Stimulated activated CD4-positive, alpha-beta T cell treated with anti-CD3 and anti-CD28 coated beads, Interleukin-15, amount 100 ng/mL, for 1 hour (primary cell): ENCODE results near the gene TMX1.
"Not testable (repeated sequence)": the region's sequence is repeated elsewhere in the genome, so short reads cannot be mapped to it uniquely, and the experiment has no call there.

Experiments used
- DNase-seq, 2 donors: peaks; one replicate each; pipeline ENCODE4 v3.0.0-alpha.2; 2020; ENCODE audit warnings: low read depth in 1 of 2, low spot score in 1 of 2

The TMX1 gene, protein sequence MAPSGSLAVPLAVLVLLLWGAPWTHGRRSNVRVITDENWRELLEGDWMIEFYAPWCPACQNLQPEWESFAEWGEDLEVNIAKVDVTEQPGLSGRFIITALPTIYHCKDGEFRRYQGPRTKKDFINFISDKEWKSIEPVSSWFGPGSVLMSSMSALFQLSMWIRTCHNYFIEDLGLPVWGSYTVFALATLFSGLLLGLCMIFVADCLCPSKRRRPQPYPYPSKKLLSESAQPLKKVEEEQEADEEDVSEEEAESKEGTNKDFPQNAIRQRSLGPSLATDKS

GRCh38 chr14:51239813-51240803 is at the start of gene TMX1:
TMX1 (plus strand) TSS chr14:51240247; CDS start chr14:51240293, 46 bp downstream.
- peak; percentile 66 to 74 for DNase-seq

- DNase-seq = no peak
Measured at GRCh38 chr14:51201890-51202289, 38.2 kb upstream of the TMX1 start.

DNA sequence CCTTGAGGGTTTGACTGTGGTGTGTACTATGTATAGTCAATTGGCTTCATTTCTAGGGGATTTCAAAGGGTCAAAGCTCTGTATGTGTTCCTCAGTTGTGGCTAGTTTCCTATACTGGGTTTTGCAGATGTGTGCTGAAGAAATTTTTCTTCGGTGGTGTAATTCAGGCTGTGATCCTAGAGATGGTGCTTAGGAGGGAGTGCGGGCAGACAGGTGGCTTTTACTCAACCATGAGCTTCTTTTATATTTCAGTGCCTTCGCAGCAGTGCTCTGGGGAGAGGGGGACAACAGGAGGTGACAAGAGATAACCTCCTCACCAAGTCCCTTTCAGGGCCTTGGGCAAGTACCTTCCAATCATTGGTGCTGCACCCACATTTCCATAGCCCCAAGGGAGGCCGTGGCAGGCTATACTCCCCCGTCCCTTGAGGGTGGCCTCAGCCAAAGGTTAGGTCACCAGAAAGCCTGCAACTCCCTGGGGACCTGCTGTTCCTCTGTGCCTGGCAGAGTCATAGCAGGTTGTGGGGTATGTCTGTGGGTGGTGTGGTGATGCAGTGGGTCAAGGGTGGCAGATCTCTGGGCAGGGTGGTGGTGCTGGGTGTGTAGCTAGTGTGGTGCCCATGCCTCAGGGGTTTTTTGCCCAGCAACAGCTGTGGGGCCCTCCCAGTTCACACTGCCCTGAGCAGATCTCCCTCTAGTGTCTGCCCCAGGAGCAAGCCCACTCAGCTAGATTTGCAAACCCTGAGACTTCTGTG is 37.0 kb upstream of the TMX1 start:
- DNase-seq = no peak

- no peak for DNase-seq
Measured at GRCh38 chr14:51203881-51204280, 36.2 kb upstream of the TMX1 start.

GRCh38 chr14:51205486-51205885 is 34.6 kb upstream of the TMX1 start:
- no peak for DNase-seq

GRCh38 chr14:51206462-51206861 is 33.6 kb upstream of the TMX1 start:
- no peak for DNase-seq

DNA sequence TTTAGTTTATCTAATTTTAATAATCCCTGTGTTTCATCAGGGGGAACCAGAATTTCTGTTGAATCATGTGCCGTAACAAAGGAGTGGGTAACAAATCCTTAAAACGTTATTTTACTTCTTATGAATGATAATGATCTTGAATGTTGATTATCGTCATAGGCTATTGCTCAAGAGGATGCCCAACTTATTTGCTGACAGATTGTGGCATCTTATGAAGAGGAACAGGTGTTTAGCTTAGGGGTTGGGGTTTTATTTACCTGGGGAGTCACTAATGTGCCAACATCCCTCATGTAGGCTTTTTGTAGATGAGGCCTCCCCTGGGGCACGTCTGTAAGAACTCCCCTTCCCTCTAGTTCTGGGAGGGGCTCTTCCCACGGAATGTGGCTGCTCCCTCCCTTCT is 32.4 kb upstream of the TMX1 start:
- DNase-seq = no peak

DNA sequence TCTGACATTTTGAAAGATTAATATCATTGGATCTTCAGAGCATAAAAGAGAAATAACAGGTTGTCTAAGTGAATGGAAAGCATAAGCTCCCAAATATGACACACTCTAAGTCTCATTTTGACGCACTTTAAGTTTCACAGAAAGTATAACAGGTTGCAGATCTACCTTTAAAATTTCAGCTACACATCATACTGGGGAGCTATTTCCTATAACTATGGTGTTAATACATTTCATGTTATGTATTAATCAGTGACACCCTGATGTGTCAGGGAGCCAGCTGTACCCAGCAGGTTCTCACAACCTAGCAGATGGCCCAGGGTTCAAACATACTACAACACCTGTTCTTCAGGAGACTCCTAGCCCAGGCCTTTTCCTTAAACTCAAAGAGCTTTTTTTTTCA is 31.1 kb upstream of the TMX1 start:
- DNase-seq = no peak

GRCh38 chr14:51209457-51209856 is 30.6 kb upstream of the TMX1 start:
- DNase-seq = no peak

DNA sequence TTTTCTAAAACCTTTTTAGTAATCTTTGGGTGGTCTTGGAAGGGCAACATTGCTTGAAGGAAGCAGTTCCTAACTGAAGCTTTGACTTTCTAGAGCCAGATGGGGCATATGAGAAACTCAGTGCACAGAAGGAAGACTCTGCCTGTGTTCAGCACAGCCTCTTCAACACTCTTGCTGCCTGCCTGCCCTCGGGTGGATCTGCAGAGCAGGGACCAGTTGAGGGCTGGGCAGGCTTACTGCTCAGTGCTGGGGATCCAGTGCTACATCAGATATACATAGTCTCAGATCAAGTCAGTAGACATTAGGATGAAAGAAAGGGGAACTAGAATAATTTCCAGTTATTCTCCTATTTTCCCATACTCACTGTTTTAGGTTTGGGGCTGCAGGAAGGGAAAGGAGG is 29.5 kb upstream of the TMX1 start:
- no peak for DNase-seq

DNA sequence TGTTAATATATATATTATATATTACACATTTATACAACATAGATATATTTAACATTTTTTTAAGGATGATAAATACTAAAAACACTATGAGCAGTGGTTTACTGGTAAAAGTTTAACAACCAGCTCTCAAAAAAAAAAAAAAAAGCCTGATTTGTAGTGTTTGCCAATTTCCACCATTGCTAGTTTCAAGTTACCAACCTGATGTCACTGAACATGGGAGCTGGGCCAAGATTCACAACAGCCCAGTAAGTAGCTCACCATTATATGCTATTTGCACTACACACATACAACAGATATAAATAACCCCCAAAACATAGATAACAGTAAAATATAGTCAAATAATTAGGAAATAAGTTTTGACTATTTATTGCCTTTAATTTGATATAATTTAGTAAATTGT is 28.9 kb upstream of the TMX1 start:
- no peak for DNase-seq

DNA sequence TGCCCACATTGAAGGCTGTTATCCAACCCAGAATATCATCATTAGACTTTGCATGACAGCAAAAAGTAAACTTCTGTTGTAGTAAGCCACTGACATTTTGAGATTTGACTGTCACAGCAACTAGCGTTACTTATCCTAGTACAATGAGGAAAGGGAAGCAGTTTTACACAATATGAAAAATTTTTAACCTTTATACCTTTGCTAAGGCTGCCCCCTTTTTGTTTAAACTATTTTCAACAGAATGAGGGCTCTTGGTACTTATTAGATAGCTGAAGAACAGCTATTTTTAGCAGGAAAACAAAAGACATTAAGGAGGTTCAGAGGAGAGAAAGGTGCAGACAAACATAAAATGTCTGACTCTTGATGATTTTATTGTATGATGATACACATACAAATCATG is 23.4 kb upstream of the TMX1 start:
- no peak for DNase-seq

- no peak for DNase-seq
Measured at GRCh38 chr14:51219473-51220448, 20.3 kb upstream of the TMX1 start.

DNA sequence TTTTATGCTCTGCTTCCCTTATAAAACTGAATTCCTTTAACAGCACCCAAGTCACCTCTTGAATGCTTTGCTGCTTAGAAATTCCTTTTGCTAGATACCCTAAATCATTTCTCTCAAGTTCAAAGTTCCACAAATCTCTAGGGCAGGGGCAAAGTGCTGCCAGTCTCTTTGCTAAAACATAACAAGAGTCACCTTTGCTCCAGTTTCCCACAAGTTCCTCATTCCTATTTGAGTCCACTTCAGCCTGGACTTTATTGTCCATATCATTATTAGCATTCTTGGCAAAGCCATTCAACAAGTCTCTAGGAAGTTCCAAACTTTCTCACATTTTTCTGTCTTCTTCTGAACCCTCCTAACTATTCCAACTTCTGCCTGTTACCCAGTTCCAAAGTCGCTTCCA is 16.6 kb upstream of the TMX1 start:
- DNase-seq = not testable (repeated sequence)

GRCh38 chr14:51224551-51224950 is 15.5 kb upstream of the TMX1 start:
- no peak for DNase-seq

DNA sequence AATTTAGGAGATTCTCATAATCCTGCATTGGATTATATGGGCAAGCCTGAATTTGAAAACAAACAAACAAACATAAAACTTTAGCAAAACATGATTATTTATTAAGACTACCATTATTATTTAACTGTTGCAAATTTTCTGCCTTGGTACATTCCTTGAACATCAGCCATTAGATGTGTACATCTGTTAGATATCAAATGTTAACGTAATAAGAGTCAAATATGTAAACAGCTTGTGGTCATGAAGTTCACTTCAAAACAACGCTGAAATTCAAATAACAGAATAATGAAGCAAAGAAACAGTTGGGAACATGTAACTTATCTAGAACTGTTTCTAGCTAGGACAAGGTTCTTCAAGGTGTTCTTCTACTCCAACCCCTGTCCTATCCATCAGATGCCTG is 14.3 kb upstream of the TMX1 start:
- DNase-seq = no peak

DNA sequence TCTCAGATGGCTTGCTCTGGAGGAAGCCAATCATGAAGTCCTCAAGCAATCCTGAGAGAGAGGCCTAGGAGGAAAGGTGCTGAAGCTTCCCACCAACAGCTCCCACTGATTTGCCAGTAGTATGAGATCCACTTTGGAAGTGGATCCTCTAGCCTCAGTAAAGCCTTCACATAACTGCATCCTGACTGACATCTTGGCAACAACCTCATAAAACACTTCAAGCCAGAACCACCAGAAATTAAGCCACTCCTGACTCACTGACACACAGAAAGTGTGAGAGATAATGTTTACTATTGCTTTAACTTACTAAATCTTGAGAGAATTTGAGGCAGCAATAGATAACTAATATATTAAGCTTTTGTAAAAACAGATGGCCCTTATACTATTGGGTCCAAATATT is 11.7 kb upstream of the TMX1 start:
- no peak for DNase-seq

- DNase-seq = no peak
Measured at GRCh38 chr14:51228890-51229289, 11.2 kb upstream of the TMX1 start.

- DNase-seq = no peak
Measured at GRCh38 chr14:51236314-51236713, 3.7 kb upstream of the TMX1 start.

- no peak for DNase-seq
Measured at GRCh38 chr14:51240804-51241380, 845 bp downstream of the TMX1 start.
